Caco-2 (cell line): ENCODE results near the gene SLC2A13. TPM values are rescaled to one million over a fixed set of nuclear protein-coding genes. Genes with fewer than 3 reads are reported as not detected.

ENCODE experiments used
- BruUV-seq: library from RNA; stranded (reverse); fragments of 400-500 nt; replicated peaks from 2 replicates; lab custom pipeline; 2021; lab: Mats Ljungman, UMichigan
- CTCF ChIA-PET: fragments of 300-600 bp; sonication (Branson Sonifier 250); formaldehyde crosslinking; loops from one replicate; lab custom pipeline; 2022; ENCODE audit warnings: antibody characterized with exemption; lab: Charles Lee
- POLR2A ChIA-PET: fragments of 300-600 bp; sonication (Branson Sonifier 250); formaldehyde crosslinking; loops from one replicate; lab custom pipeline; 2022; ENCODE audit warnings: antibody characterized with exemption; lab: Charles Lee
- DNase-seq, 2 experiments: peaks; one replicate each; pipeline versions ENCODE4 v3.0.0 to v3.0.0-alpha.2; 2020 to 2022
- H3K27me3 ChIP-seq: replicated peaks from 2 replicates; pipeline ENCODE4 v1.6.0; 2011; ENCODE audit warnings: low read length; ENCODE audit not compliant: control insufficient read depth, insufficient read depth
- H3K36me3 ChIP-seq: 2 replicates; pipeline ENCODE4 v1.5.1; 2011; ENCODE audit warnings: low read length; ENCODE audit not compliant: control insufficient read depth, insufficient read depth
- H3K4me1 ChIP-seq: fragments of 250-450 bp; sonication (Bioruptor Pico); 2 replicates; pipeline ENCODE4 v1.5.1; 2020; ENCODE audit warnings: mild to moderate bottlenecking
- H3K4me3 ChIP-seq: 2 replicates; pipeline ENCODE4 v1.5.1; 2011; ENCODE audit warnings: low read depth, mild to moderate bottlenecking, control low read depth, low read length
- H3K9me3 ChIP-seq: fragments of 250-450 bp; sonication (Bioruptor Pico); 2 replicates; pipeline ENCODE4 v1.5.1; 2020; ENCODE audit warnings: mild to moderate bottlenecking, moderate library complexity
- H3K27ac Mint-ChIP-seq: one replicate; pipeline ENCODE4 v1.8.0; 2022; ENCODE audit warnings: mixed read lengths; ENCODE audit not compliant: unreplicated experiment
- H3K27me3 Mint-ChIP-seq: one replicate; pipeline ENCODE4 v1.8.0; 2022; ENCODE audit warnings: mixed read lengths; ENCODE audit not compliant: insufficient read depth, unreplicated experiment
- H3K36me3 Mint-ChIP-seq: one replicate; pipeline ENCODE4 v1.8.0; 2022; ENCODE audit warnings: mild to moderate bottlenecking, mixed read lengths; ENCODE audit not compliant: insufficient read depth, unreplicated experiment
- H3K4me1 Mint-ChIP-seq: one replicate; pipeline ENCODE4 v1.8.0; 2022; ENCODE audit warnings: low read depth, mixed read lengths; ENCODE audit not compliant: unreplicated experiment
- H3K4me3 Mint-ChIP-seq: one replicate; pipeline ENCODE4 v1.8.0; 2022; ENCODE audit warnings: mild to moderate bottlenecking, moderate library complexity, mixed read lengths; ENCODE audit not compliant: unreplicated experiment
- H3K9me3 Mint-ChIP-seq: one replicate; pipeline ENCODE4 v1.8.0; 2022; ENCODE audit warnings: mixed read lengths; ENCODE audit not compliant: unreplicated experiment
- CTCF ChIP-seq, 2 experiments: fragments of 200-600 bp in 1 of 2; IDR thresholded peaks; 1 replicate in 1 of 2; 2 replicates in 1 of 2; pipeline versions ENCODE4 v1.5.1 to v1.8.0; 2011 to 2022; ENCODE audit warnings: antibody characterized with exemption in 1 of 2, control low read depth in 1 of 2, inconsistent platforms in 1 of 2, low read depth in 1 of 2, low read length in 1 of 2, mild to moderate bottlenecking in 1 of 2, moderate library complexity in 1 of 2; ENCODE audit not compliant: insufficient read depth in 1 of 2, severe bottlenecking in 1 of 2, unreplicated experiment in 1 of 2
- intact Hi-C: fragments of 100-400 bp; cut with micrococcal nuclease; formaldehyde crosslinking; loops from one replicate; pipeline ENCODE4 v1.10.0; 2022; ENCODE audit not compliant: unreplicated experiment
- total RNA-seq: library from RNA; stranded (reverse); gene quantifications from 2 replicates; pipeline ENCODE4 v1.2.3, GENCODE V29; 2022

The SLC2A13 gene
- total RNA-seq, 1 experiment from 2014 or later, result 3.0 TPM

- Histone ChIP-seq H3K4me3 (no peak overlapping the region), H3K27me3 (no peaks in the 10 kb centered on the region), H3K36me3 (no peaks in the 10 kb centered on the region), H3K4me1 (no peaks in the 10 kb centered on the region), H3K9me3 (no peaks in the 10 kb centered on the region)
- no peaks in the 10 kb centered on the region for H3K27me3 Mint-ChIP-seq
- intact Hi-C loops, result no loop called here
- BruUV-seq, result no TSS peak
- POLR2A ChIA-PET, result no interaction called here
- H3K36me3 Mint-ChIP-seq, result no peaks in the 10 kb centered on the region
- CTCF ChIA-PET, result interaction anchor here (0.7 kb wide), 1 partner anchor 120 kb away, joined by 4 read pairs; no protein-coding TSS in a partner anchor
- H3K27ac Mint-ChIP-seq, result no peak overlapping the region
- DNase-seq, result no peak
- TF ChIP-seq CTCF (IDR thresholded peaks at IDR 0.05; ENCODE audit: insufficient read depth in 1 of 2, low read depth in 1 of 2, low read length in 1 of 2, severe bottlenecking in 1 of 2, unreplicated experiment in 1 of 2), result no peak
- no peak overlapping the region for H3K4me3 Mint-ChIP-seq
- no peaks in the 10 kb centered on the region for H3K9me3 Mint-ChIP-seq
- H3K4me1 Mint-ChIP-seq, result no peaks in the 10 kb centered on the region
Observed at GRCh38 chr12:39988574-39988973, 117.3 kb downstream of the SLC2A13 start.

GRCh38 chr12:39986674-39987073 is 119.2 kb downstream of the SLC2A13 start:
- POLR2A ChIA-PET, result no interaction called here
- Mint-ChIP-seq H3K27ac (no peak overlapping the region), H3K4me1 (no peaks in the 10 kb centered on the region), H3K9me3 (no peaks in the 10 kb centered on the region), H3K27me3 (no peaks in the 10 kb centered on the region), H3K36me3 (no peaks in the 10 kb centered on the region), H3K4me3 (no peak overlapping the region)
- Histone ChIP-seq H3K27me3 (no peaks in the 10 kb centered on the region), H3K9me3 (no peaks in the 10 kb centered on the region), H3K4me1 (no peaks in the 10 kb centered on the region), H3K36me3 (no peaks in the 10 kb centered on the region), H3K4me3 (no peak overlapping the region)
- DNase-seq, result no peak
- intact Hi-C loops, result no loop called here
- CTCF ChIA-PET, result no interaction called here
- BruUV-seq, result no TSS peak
- no peak for TF ChIP-seq CTCF (IDR thresholded peaks at IDR 0.05; ENCODE audit: insufficient read depth in 1 of 2, low read depth in 1 of 2, low read length in 1 of 2, severe bottlenecking in 1 of 2, unreplicated experiment in 1 of 2)

- ChIA-PET CTCF (no interaction called here), POLR2A (no interaction called here)
- DNase-seq, result no peak
- Histone ChIP-seq H3K27me3 (no peaks in the 10 kb centered on the region), H3K36me3 (no peaks in the 10 kb centered on the region), H3K4me1 (no peaks in the 10 kb centered on the region), H3K4me3 (no peak overlapping the region), H3K9me3 (no peaks in the 10 kb centered on the region)
- Mint-ChIP-seq H3K4me3 (no peak overlapping the region), H3K36me3 (no peaks in the 10 kb centered on the region), H3K27me3 (no peaks in the 10 kb centered on the region), H3K27ac (no peak overlapping the region), H3K4me1 (no peaks in the 10 kb centered on the region), H3K9me3 (no peaks in the 10 kb centered on the region)
- intact Hi-C loops, result no loop called here
- no peak for TF ChIP-seq CTCF (IDR thresholded peaks at IDR 0.05; ENCODE audit: insufficient read depth in 1 of 2, low read depth in 1 of 2, low read length in 1 of 2, severe bottlenecking in 1 of 2, unreplicated experiment in 1 of 2)
- BruUV-seq, result no TSS peak
Observed at GRCh38 chr12:39984670-39985069, 121.2 kb downstream of the SLC2A13 start.
